ENCODE measurements around the gene PSMG3. TPM values are rescaled to one million over a fixed set of nuclear protein-coding genes. Genes with fewer than 3 reads are reported as not detected.

The PSMG3 gene
- total RNA-seq, 4 donors from 2014 or later: 33.0 to 67.5 (median 47.7) TPM

DNA sequence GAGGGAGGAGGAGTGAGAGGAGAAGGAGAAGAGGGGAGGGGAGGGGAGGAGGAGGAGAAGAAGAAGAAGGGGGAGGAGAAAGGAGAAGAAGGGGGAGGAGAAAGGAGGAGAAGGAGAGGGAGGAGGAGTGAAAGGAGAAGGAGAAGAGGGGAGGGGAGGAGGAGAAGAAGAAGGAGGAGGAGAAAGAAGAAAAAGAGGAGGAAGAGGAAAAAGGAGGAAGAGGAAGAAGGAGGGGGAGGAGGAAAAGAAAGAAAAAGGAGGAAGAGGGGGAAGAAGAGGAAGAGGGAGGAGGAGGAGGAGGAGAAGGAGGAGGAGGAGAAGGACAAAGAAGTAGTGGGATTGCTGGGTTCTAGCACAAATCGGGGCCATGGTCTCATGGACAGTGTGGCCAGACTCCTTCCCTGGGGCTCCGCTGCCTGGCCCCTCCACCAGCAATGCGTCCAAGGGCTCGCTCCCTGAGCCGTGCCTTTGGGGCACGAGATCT lies 43.5 kb downstream of the PSMG3 start:
- H3K9me3 ChIP-seq: no peaks in the 10 kb centered on the region
- H3K27me3 ChIP-seq: no peaks in the 10 kb centered on the region
- H3K4me3 ChIP-seq: no peak overlapping the region
- H3K27ac ChIP-seq: no peak overlapping the region
- peak in 1 of 3 donors; percentile 29 for DNase-seq
- TF ChIP-seq POLR2A (IDR thresholded peaks at IDR 0.05): no peak
- TF ChIP-seq, protein P1, sequence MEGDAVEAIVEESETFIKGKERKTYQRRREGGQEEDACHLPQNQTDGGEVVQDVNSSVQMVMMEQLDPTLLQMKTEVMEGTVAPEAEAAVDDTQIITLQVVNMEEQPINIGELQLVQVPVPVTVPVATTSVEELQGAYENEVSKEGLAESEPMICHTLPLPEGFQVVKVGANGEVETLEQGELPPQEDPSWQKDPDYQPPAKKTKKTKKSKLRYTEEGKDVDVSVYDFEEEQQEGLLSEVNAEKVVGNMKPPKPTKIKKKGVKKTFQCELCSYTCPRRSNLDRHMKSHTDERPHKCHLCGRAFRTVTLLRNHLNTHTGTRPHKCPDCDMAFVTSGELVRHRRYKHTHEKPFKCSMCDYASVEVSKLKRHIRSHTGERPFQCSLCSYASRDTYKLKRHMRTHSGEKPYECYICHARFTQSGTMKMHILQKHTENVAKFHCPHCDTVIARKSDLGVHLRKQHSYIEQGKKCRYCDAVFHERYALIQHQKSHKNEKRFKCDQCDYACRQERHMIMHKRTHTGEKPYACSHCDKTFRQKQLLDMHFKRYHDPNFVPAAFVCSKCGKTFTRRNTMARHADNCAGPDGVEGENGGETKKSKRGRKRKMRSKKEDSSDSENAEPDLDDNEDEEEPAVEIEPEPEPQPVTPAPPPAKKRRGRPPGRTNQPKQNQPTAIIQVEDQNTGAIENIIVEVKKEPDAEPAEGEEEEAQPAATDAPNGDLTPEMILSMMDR (IDR thresholded peaks at IDR 0.05): no peak
- H3K4me1 ChIP-seq: peaks cover 0 to 6% (median 2%) of the 10 kb centered on the region in 4 donors
- no peaks in the 10 kb centered on the region for H3K36me3 ChIP-seq

DNA sequence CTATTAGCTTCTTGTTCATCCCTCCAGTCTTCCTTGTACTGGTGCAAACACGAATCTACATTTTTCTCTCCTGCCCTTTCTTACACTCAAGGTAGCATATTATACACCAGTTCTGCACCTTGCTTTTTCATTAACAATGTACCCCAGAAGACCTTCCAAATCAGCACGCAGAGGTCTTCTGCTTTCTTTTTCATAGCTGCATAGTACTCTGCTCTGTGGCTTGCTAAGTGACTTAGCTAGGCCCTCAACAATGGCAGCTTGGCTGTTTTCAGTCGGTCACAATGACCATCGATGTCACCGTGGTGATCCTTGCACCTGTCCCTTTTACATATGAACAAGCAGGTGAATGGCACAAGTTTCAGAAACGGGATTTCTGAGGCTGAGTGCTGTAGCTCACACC lies 44.4 kb downstream of the PSMG3 start:
- Histone ChIP-seq H3K4me1 (peaks cover 0 to 6% (median 2%) of the 10 kb centered on the region in 4 donors), H3K27ac (peak overlapping the region in 1 of 4 donors; percentile 0), H3K4me3 (no peak overlapping the region), H3K27me3 (no peaks in the 10 kb centered on the region), H3K9me3 (no peaks in the 10 kb centered on the region), H3K36me3 (no peaks in the 10 kb centered on the region)
- TF ChIP-seq POLR2A (IDR thresholded peaks at IDR 0.05): no peak
- TF ChIP-seq, protein P1 (IDR thresholded peaks at IDR 0.05): no peak
- no peak for DNase-seq

DNA sequence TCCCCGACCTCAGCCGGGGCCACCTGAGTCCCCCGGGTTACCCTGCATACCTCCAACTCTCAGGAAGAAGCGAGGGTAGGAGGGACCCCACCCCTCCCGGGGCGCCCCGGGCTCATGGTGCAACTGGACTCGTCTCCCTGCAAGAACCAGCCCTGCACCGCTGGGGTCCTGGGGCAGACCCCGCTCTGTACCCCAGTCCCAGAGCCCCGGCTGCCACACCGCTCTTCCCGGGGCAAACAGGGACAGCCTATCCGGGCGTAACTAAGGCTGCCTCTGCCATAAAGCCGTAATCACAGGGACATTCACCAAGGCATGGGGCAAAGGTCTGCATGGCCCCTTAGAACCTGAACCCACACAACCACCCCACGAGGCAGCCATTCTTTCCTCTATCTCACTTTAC lies 46.0 kb downstream of the PSMG3 start:
- peak in 2 of 3 donors; percentile 78 to 84 for DNase-seq
- peaks cover 0 to 6% (median 0%) of the 10 kb centered on the region in 4 donors for H3K4me1 ChIP-seq
- TF ChIP-seq POLR2A (IDR thresholded peaks at IDR 0.05): peak; percentile 9 to 69
- TF ChIP-seq, protein P1 (IDR thresholded peaks at IDR 0.05): no peak
- H3K27ac ChIP-seq: peak overlapping the region in 3 of 4 donors; percentile 76 to 94 (median 94)
- peak overlapping the region in 2 of 4 donors; percentile 55 for H3K4me3 ChIP-seq
- H3K9me3 ChIP-seq: no peaks in the 10 kb centered on the region
- no peaks in the 10 kb centered on the region for H3K36me3 ChIP-seq
- H3K27me3 ChIP-seq: no peaks in the 10 kb centered on the region

DNA sequence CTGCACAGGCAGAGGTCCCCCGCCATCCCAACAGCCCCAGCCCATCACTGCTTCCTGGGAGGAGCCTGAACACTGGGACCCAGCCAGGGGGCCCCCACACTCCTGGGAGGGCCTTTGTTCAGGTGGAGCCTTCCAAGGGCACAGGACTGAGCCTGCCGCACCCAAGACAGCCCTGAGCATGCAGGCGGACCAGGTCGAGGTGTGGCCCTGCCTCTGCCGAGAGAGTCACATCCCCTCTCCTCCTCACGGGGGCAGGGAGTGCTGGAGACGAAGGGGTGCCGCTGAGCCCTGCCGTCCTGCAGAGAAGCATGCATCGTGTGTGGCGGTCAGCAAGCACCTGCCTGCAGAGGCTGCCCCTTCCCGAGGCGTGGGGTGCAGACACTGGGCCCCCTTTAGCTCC lies 46.6 kb downstream of the PSMG3 start:
- peak overlapping the region in 3 of 4 donors; percentile 76 to 94 (median 94) for H3K27ac ChIP-seq
- H3K9me3 ChIP-seq: no peaks in the 10 kb centered on the region
- H3K4me1 ChIP-seq: peaks cover 0 to 6% (median 0%) of the 10 kb centered on the region in 4 donors
- no peaks in the 10 kb centered on the region for H3K27me3 ChIP-seq
- peak overlapping the region in 2 of 4 donors; percentile 55 for H3K4me3 ChIP-seq
- TF ChIP-seq, protein P1 (IDR thresholded peaks at IDR 0.05): peak in 3 of 6 experiments; percentile 24 to 48 (median 40)
- peak; percentile 77 to 78 for TF ChIP-seq POLR2A (IDR thresholded peaks at IDR 0.05)
- no peaks in the 10 kb centered on the region for H3K36me3 ChIP-seq
- DNase-seq: peak in 2 of 3 donors; percentile 88 to 91

DNA sequence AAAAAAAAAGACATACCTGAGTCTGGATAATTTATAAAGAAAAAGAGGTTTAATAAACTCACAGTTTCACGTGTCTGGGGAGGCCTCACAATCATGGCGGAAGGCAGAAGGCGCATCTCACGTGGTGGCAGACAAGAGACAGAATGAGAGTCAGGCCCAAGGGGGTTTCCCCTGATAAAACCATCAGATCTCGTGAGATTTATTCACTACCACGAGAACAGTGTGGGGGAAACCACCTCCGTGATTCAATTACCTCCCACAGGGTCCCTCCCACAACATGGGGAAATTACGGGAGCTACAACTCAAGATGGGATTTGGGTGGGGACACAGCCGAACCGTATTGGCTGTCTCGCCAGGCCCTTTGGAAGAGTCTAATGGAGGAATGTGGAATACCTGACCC lies 48.4 kb downstream of the PSMG3 start:
- H3K27me3 ChIP-seq: no peaks in the 10 kb centered on the region
- no peaks in the 10 kb centered on the region for H3K9me3 ChIP-seq
- H3K27ac ChIP-seq: no peak overlapping the region
- H3K4me3 ChIP-seq: no peak overlapping the region
- DNase-seq: no peak
- H3K4me1 ChIP-seq: peaks cover 0 to 6% (median 0%) of the 10 kb centered on the region in 4 donors
- no peaks in the 10 kb centered on the region for H3K36me3 ChIP-seq
- TF ChIP-seq, protein P1 (IDR thresholded peaks at IDR 0.05): no peak
- no peak for TF ChIP-seq POLR2A (IDR thresholded peaks at IDR 0.05)

Measured in Peyer's patch (tissue), 4 donors.